ENCODE results near the gene ASTN1. TPM values are rescaled to one million over a fixed set of nuclear protein-coding genes. Genes with fewer than 3 reads are reported as not detected.

Gene ASTN1
- total RNA-seq, 1 experiment from 2014 or later = not detected

GRCh38 chr1:177011508-177011907, 153.0 kb downstream of the ASTN1 start:
- Histone ChIP-seq H2AFZ (ENCODE audit: low read length) (no peak overlapping the region), H3K9me3 (ENCODE audit: low read length) (no peaks in the 10 kb centered on the region), H3K79me2 (ENCODE audit: low read length) (no peaks in the 10 kb centered on the region), H3F3A (ENCODE audit: low read length, unreplicated experiment) (no peaks in the 10 kb centered on the region), H3K27me3 (ENCODE audit: low read length) (no peaks in the 10 kb centered on the region), H3K4me3 (ENCODE audit: low read length) (no peak overlapping the region), H3K36me3 (ENCODE audit: low read depth, low read length) (no peaks in the 10 kb centered on the region), H3K9me2 (replicated peaks; ENCODE audit: low read length) (no peaks in the 10 kb centered on the region), H3K9ac (ENCODE audit: low read length) (no peak overlapping the region), H3K4me2 (ENCODE audit: low read length) (no peak overlapping the region), H4K20me1 (ENCODE audit: low read length) (no peaks in the 10 kb centered on the region), H3K27ac (ENCODE audit: low read length) (no peak overlapping the region), H3K4me1 (ENCODE audit: insufficient read depth, low read length) (no peaks in the 10 kb centered on the region)
- no peak for TF ChIP-seq CTCF (conservative IDR thresholded peaks at IDR 0.05; ENCODE audit: low read depth, low read length)
- no peak for TF ChIP-seq EZH2 (IDR thresholded peaks at IDR 0.05; ENCODE audit: low read length, unreplicated experiment)
- TF ChIP-seq EZH2phosphoT487 (IDR thresholded peaks at IDR 0.05; ENCODE audit: borderline replicate concordance, low read length) = no peak
- ATAC-seq (no peak), DNase-seq (no peak)
- intact Hi-C loops (cut with micrococcal nuclease) = no loop called here
- POLR2A ChIA-PET (ENCODE audit: unreplicated experiment) = no interaction called here
- BruUV-seq (replicated peaks) = no TSS peak
- CTCF ChIA-PET = no interaction called here

- H3K4me3 ChIP-seq (ENCODE audit: low read length) = no peak overlapping the region
- H3K9ac ChIP-seq (ENCODE audit: low read length) = no peak overlapping the region
- DNase-seq (no peak), ATAC-seq (no peak)
- H3K27me3 ChIP-seq (ENCODE audit: low read length) = no peaks in the 10 kb centered on the region
- no peaks in the 10 kb centered on the region for H3K4me1 ChIP-seq (ENCODE audit: insufficient read depth, low read length)
- no peak overlapping the region for H3K27ac ChIP-seq (ENCODE audit: low read length)
- ChIA-PET POLR2A (ENCODE audit: unreplicated experiment) (no interaction called here), CTCF (no interaction called here)
- no peaks in the 10 kb centered on the region for H3K9me2 ChIP-seq (replicated peaks; ENCODE audit: low read length)
- TF ChIP-seq EZH2 (IDR thresholded peaks at IDR 0.05; ENCODE audit: low read length, unreplicated experiment) (no peak), CTCF (conservative IDR thresholded peaks at IDR 0.05; ENCODE audit: low read depth, low read length) (no peak), EZH2phosphoT487 (IDR thresholded peaks at IDR 0.05; ENCODE audit: borderline replicate concordance, low read length) (no peak)
- H2AFZ ChIP-seq (ENCODE audit: low read length) = no peak overlapping the region
- no peaks in the 10 kb centered on the region for H3K9me3 ChIP-seq (ENCODE audit: low read length)
- intact Hi-C loops (cut with micrococcal nuclease) = no loop called here
- no TSS peak for BruUV-seq (replicated peaks)
- no peaks in the 10 kb centered on the region for H3F3A ChIP-seq (ENCODE audit: low read length, unreplicated experiment)
- H3K79me2 ChIP-seq (ENCODE audit: low read length) = no peaks in the 10 kb centered on the region
- H3K36me3 ChIP-seq (ENCODE audit: low read depth, low read length) = no peaks in the 10 kb centered on the region
- H3K4me2 ChIP-seq (ENCODE audit: low read length) = no peak overlapping the region
- no peaks in the 10 kb centered on the region for H4K20me1 ChIP-seq (ENCODE audit: low read length)
Measured at GRCh38 chr1:177010211-177010825, 154.2 kb downstream of the ASTN1 start.

- intact Hi-C loops (cut with micrococcal nuclease) = no loop called here
- ChIA-PET POLR2A (ENCODE audit: unreplicated experiment) (no interaction called here), CTCF (no interaction called here)
- Histone ChIP-seq H3F3A (ENCODE audit: low read length, unreplicated experiment) (no peaks in the 10 kb centered on the region), H3K9me2 (replicated peaks; ENCODE audit: low read length) (no peaks in the 10 kb centered on the region), H3K9me3 (ENCODE audit: low read length) (no peaks in the 10 kb centered on the region), H3K36me3 (ENCODE audit: low read depth, low read length) (no peaks in the 10 kb centered on the region), H2AFZ (ENCODE audit: low read length) (no peak overlapping the region), H3K27me3 (ENCODE audit: low read length) (no peaks in the 10 kb centered on the region), H3K4me2 (ENCODE audit: low read length) (no peak overlapping the region), H3K79me2 (ENCODE audit: low read length) (no peaks in the 10 kb centered on the region), H3K27ac (ENCODE audit: low read length) (no peak overlapping the region), H4K20me1 (ENCODE audit: low read length) (no peaks in the 10 kb centered on the region), H3K4me1 (ENCODE audit: insufficient read depth, low read length) (no peaks in the 10 kb centered on the region), H3K4me3 (ENCODE audit: low read length) (no peak overlapping the region), H3K9ac (ENCODE audit: low read length) (no peak overlapping the region)
- no peak for ATAC-seq
- TF ChIP-seq CTCF (conservative IDR thresholded peaks at IDR 0.05; ENCODE audit: low read depth, low read length) (no peak), EZH2 (IDR thresholded peaks at IDR 0.05; ENCODE audit: low read length, unreplicated experiment) (no peak), EZH2phosphoT487 (IDR thresholded peaks at IDR 0.05; ENCODE audit: borderline replicate concordance, low read length) (no peak)
- no TSS peak for BruUV-seq (replicated peaks)
- no peak for DNase-seq
Measured at GRCh38 chr1:177008653-177009052, 155.9 kb downstream of the ASTN1 start.
